Measurements from ENCODE around the gene PTPRD. TPM values are rescaled to one million over a fixed set of nuclear protein-coding genes. Genes with fewer than 3 reads are reported as not detected.

PTPRD gene
- total and polyA plus RNA-seq, 4 donors: 97.4 to 229 (median 161) TPM

GRCh38 chr9:8337834-8338766 is 2274.7 kb downstream of the PTPRD start:
- no peaks in the 10 kb centered on the region for H3K9me3 ChIP-seq (ENCODE audit: control insufficient read depth, insufficient read depth, low read length)
- H3K36me3 ChIP-seq (ENCODE audit: control insufficient read depth, insufficient read depth, low read length): no peaks in the 10 kb centered on the region
- no CpG with 5 or more reads among the region's 4 CpGs for WGBS (ENCODE audit: insufficient coverage)
- no peaks in the 10 kb centered on the region for H3K27me3 ChIP-seq (ENCODE audit: control insufficient read depth, insufficient read depth, low read length)
- no peak overlapping the region for H3K27ac ChIP-seq (ENCODE audit: low read depth, low read length)
- peak in 2 of 6 donors; percentile 40 to 49 for DNase-seq (ENCODE audit: low read depth in 4 of 6, low spot score in 6 of 6)
- H3K4me3 ChIP-seq (ENCODE audit: low read depth, low read length): no peak overlapping the region
- H3K4me1 ChIP-seq (ENCODE audit: control insufficient read depth, insufficient read depth, low read length): no peaks in the 10 kb centered on the region

- no peak for DNase-seq (ENCODE audit: low read depth in 4 of 6, low spot score in 6 of 6)
- Histone ChIP-seq H3K36me3 (ENCODE audit: control insufficient read depth, insufficient read depth, low read length) (peaks cover 5% of the 10 kb centered on the region), H3K27ac (ENCODE audit: low read depth, low read length) (no peak overlapping the region), H3K9me3 (ENCODE audit: control insufficient read depth, insufficient read depth, low read length) (no peaks in the 10 kb centered on the region), H3K4me1 (ENCODE audit: control insufficient read depth, insufficient read depth, low read length) (no peaks in the 10 kb centered on the region), H3K4me3 (ENCODE audit: low read depth, low read length) (no peak overlapping the region), H3K27me3 (ENCODE audit: control insufficient read depth, insufficient read depth, low read length) (no peaks in the 10 kb centered on the region)
- 88% methylated on average over 1 of the region's 2 CpGs for WGBS (ENCODE audit: insufficient coverage)
These were observed 2279.9 kb downstream of the PTPRD start for GRCh38 chr9:8332871-8333270.

GRCh38 chr9:8332331-8332650 is 2280.5 kb downstream of the PTPRD start:
- DNase-seq (ENCODE audit: low read depth in 4 of 6, low spot score in 6 of 6): no peak
- Histone ChIP-seq H3K4me1 (ENCODE audit: control insufficient read depth, insufficient read depth, low read length) (no peaks in the 10 kb centered on the region), H3K4me3 (ENCODE audit: low read depth, low read length) (no peak overlapping the region), H3K36me3 (ENCODE audit: control insufficient read depth, insufficient read depth, low read length) (peaks cover 5% of the 10 kb centered on the region), H3K27ac (ENCODE audit: low read depth, low read length) (no peak overlapping the region), H3K9me3 (ENCODE audit: control insufficient read depth, insufficient read depth, low read length) (no peaks in the 10 kb centered on the region), H3K27me3 (ENCODE audit: control insufficient read depth, insufficient read depth, low read length) (no peaks in the 10 kb centered on the region)
- no CpG with 5 or more reads among the region's 2 CpGs for WGBS (ENCODE audit: insufficient coverage)

- no peaks in the 10 kb centered on the region for H3K9me3 ChIP-seq (ENCODE audit: control insufficient read depth, insufficient read depth, low read length)
- no peaks in the 10 kb centered on the region for H3K27me3 ChIP-seq (ENCODE audit: control insufficient read depth, insufficient read depth, low read length)
- no peaks in the 10 kb centered on the region for H3K4me1 ChIP-seq (ENCODE audit: control insufficient read depth, insufficient read depth, low read length)
- peaks cover 5% of the 10 kb centered on the region for H3K36me3 ChIP-seq (ENCODE audit: control insufficient read depth, insufficient read depth, low read length)
- DNase-seq (ENCODE audit: low read depth in 4 of 6, low spot score in 6 of 6): no peak
- WGBS (ENCODE audit: insufficient coverage): 76% methylated on average over 6 of the region's 15 CpGs
- no peak overlapping the region for H3K27ac ChIP-seq (ENCODE audit: low read depth, low read length)
- H3K4me3 ChIP-seq (ENCODE audit: low read depth, low read length): no peak overlapping the region
These were observed 2281.1 kb downstream of the PTPRD start for GRCh38 chr9:8331507-8332330.

GRCh38 chr9:8329561-8330283 is 2283.1 kb downstream of the PTPRD start:
- Histone ChIP-seq H3K4me1 (ENCODE audit: control insufficient read depth, insufficient read depth, low read length) (no peaks in the 10 kb centered on the region), H3K27me3 (ENCODE audit: control insufficient read depth, insufficient read depth, low read length) (no peaks in the 10 kb centered on the region), H3K9me3 (ENCODE audit: control insufficient read depth, insufficient read depth, low read length) (no peaks in the 10 kb centered on the region), H3K27ac (ENCODE audit: low read depth, low read length) (no peak overlapping the region), H3K36me3 (ENCODE audit: control insufficient read depth, insufficient read depth, low read length) (peaks cover 5% of the 10 kb centered on the region), H3K4me3 (ENCODE audit: low read depth, low read length) (no peak overlapping the region)
- 84% methylated on average over 13 of the region's 13 CpGs for WGBS (ENCODE audit: insufficient coverage)
- no peak for DNase-seq (ENCODE audit: low read depth in 4 of 6, low spot score in 6 of 6)

- Histone ChIP-seq H3K4me3 (ENCODE audit: low read depth, low read length) (no peak overlapping the region), H3K27ac (ENCODE audit: low read depth, low read length) (no peak overlapping the region)
- no CpG with 5 or more reads among the region's 5 CpGs for WGBS (ENCODE audit: insufficient coverage)
These were observed 2297.6 kb downstream of the PTPRD start for GRCh38 chr9:8315211-8315610.

GRCh38 chr9:8309258-8309657 is 2303.5 kb downstream of the PTPRD start:
- Histone ChIP-seq H3K27ac (ENCODE audit: low read depth, low read length) (no peak overlapping the region), H3K4me1 (ENCODE audit: control insufficient read depth, insufficient read depth, low read length) (no peaks in the 10 kb centered on the region), H3K4me3 (ENCODE audit: low read depth, low read length) (no peak overlapping the region), H3K27me3 (ENCODE audit: control insufficient read depth, insufficient read depth, low read length) (no peaks in the 10 kb centered on the region), H3K36me3 (ENCODE audit: control insufficient read depth, insufficient read depth, low read length) (no peaks in the 10 kb centered on the region), H3K9me3 (ENCODE audit: control insufficient read depth, insufficient read depth, low read length) (no peaks in the 10 kb centered on the region)
- DNase-seq (ENCODE audit: low read depth in 4 of 6, low spot score in 6 of 6): no peak

More at GRCh38 chr9:8315211-8315610, 2297.6 kb downstream of the PTPRD start:
- no peaks in the 10 kb centered on the region for H3K36me3 ChIP-seq (ENCODE audit: control insufficient read depth, insufficient read depth, low read length)
- no peaks in the 10 kb centered on the region for H3K27me3 ChIP-seq (ENCODE audit: control insufficient read depth, insufficient read depth, low read length)
- H3K4me1 ChIP-seq (ENCODE audit: control insufficient read depth, insufficient read depth, low read length): no peaks in the 10 kb centered on the region
- H3K9me3 ChIP-seq (ENCODE audit: control insufficient read depth, insufficient read depth, low read length): no peaks in the 10 kb centered on the region
- no peak for DNase-seq (ENCODE audit: low read depth in 4 of 6, low spot score in 6 of 6)

- H3K36me3 ChIP-seq (ENCODE audit: control insufficient read depth, insufficient read depth, low read length): no peaks in the 10 kb centered on the region
- no peaks in the 10 kb centered on the region for H3K4me1 ChIP-seq (ENCODE audit: control insufficient read depth, insufficient read depth, low read length)
- no peak overlapping the region for H3K27ac ChIP-seq (ENCODE audit: low read depth, low read length)
- no peak overlapping the region for H3K4me3 ChIP-seq (ENCODE audit: low read depth, low read length)
- peaks cover 3% of the 10 kb centered on the region for H3K9me3 ChIP-seq (ENCODE audit: control insufficient read depth, insufficient read depth, low read length)
- WGBS (ENCODE audit: insufficient coverage): no CpG with 5 or more reads among the region's 2 CpGs
- H3K27me3 ChIP-seq (ENCODE audit: control insufficient read depth, insufficient read depth, low read length): no peaks in the 10 kb centered on the region
- no peak for DNase-seq (ENCODE audit: low read depth in 4 of 6, low spot score in 6 of 6)
These were observed 2308.1 kb downstream of the PTPRD start for GRCh38 chr9:8304720-8305119.

GRCh38 chr9:8301296-8301695 is 2311.5 kb downstream of the PTPRD start:
- H3K4me3 ChIP-seq (ENCODE audit: low read depth, low read length): no peak overlapping the region
- peaks cover 3% of the 10 kb centered on the region for H3K9me3 ChIP-seq (ENCODE audit: control insufficient read depth, insufficient read depth, low read length)
- H3K36me3 ChIP-seq (ENCODE audit: control insufficient read depth, insufficient read depth, low read length): no peaks in the 10 kb centered on the region
- no peak overlapping the region for H3K27ac ChIP-seq (ENCODE audit: low read depth, low read length)
- peak in 1 of 6 donors; percentile 10 for DNase-seq (ENCODE audit: low read depth in 4 of 6, low spot score in 6 of 6)
- H3K4me1 ChIP-seq (ENCODE audit: control insufficient read depth, insufficient read depth, low read length): no peaks in the 10 kb centered on the region
- no CpG with 5 or more reads among the region's 3 CpGs for WGBS (ENCODE audit: insufficient coverage)
- no peaks in the 10 kb centered on the region for H3K27me3 ChIP-seq (ENCODE audit: control insufficient read depth, insufficient read depth, low read length)

Data from spinal cord (tissue), 10 donors.